Hepatic stellate cell (primary cell): ENCODE data around the gene NUMB.
"Not testable (repeated sequence)": the region's sequence is repeated elsewhere in the genome, so short reads cannot be mapped to it uniquely, and the experiment has no call there.

Experiments
- DNase-seq: peaks from one replicate; pipeline ENCODE4 v3.0.0; 2011; ENCODE audit warnings: low spot score

Gene NUMB

DNA sequence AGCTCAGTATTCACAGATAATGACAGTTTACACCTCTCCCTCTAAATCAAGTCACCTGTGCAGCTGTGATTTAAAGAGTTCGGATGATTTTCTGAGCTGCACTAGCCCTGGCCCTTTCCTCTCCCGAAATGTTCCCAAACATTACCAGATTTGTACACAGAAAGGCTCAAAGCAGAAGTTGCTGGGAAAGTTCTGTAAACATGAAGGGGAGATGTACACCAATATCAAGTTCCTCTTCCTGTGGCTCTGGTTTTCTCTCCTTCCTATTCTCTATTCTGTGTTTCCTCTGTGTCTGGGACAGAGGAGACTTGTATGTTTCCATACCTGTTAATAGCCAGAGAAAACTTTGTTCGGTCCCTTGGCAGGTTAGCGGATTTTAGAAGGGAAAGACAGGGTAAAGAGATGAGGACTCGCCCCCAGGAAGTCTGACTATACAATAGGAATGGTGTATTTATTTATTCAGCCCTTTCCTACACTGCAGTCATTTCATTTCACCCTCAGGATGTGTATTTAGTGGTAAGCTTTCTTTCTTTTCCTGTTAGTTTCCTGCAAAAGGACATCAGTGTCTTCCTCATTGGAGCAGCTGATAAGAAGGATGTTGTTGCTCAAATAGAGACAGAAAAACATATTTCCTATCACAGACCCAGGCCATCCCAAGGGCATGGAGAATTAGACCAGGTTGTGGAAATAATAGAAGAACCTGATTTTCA lies 7.6 kb upstream of the NUMB start:
- DNase-seq, result no peak

DNA sequence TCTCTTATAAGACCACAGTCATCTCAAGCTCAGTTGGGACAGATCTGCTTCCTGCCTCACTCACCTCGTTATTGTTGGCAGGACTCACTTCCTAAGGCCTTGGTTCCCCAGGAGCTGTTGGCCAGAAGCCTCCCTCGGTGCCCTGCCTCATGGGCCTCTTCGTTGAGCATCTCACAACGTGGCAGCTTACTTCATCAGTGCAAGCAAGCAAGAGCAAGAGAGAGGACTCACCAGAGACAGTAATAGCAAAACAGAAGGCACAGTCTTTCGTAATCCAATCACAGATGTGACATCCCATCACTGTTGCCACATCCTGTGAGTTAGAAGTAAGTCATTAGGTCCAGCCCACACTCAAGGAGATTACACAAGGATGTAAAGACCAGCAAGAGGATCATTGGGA lies 5.1 kb upstream of the NUMB start:
- peak; percentile 65 for DNase-seq

DNA sequence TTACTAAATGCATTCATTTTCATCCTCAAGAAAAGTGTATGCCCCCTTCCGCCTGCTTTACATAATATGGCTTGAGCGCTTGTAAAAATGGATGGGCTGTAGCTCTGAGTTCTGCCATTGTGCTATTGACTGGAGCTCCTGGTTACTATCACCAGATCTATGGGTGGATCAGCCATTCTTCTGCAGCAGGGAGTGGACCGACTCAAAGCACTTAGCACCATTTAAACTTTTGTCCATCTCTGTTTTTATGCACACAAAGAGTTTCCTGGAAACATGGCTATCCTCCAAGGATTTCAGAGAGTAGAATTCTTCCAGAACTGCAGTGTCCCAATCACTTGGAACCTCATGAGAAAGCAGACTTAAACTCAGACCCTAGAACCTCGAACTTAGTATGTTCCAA lies 4.5 kb upstream of the NUMB start:
- no peak for DNase-seq

DNA sequence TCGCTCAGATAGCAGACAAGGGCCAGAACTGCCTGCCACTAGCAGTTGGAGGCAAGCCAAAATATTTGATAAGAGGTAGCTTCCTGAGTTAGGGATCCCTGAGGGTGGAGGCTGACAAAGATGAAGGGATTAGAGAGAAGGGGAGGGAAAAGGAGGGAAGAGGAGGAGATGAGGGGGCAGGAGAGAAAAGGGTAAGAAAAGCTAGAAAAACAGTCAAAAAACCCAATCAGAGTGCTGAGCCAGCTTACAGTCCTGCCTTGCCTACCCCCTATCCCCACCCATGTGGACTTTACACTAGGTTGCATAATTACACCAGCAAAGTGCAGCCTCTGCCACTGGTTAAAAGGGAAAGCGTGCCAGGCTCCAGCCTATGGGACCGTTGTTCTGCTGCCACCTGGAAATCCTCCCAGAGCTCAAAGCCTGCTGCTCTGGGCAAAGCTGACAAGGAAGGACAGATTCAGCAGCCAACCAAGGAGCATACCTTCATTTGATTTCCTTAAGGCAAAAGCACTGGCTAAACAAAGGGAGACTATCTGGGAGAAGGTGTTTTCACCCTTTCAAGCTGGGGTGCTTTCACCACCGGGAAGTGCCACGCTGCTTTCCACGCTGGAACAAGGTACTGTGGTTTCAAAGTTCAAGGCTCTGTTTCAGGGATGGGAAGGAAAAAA lies 3.8 kb upstream of the NUMB start:
- no peak for DNase-seq

GRCh38 chr14:73461478-73462047 lies 3.2 kb upstream of the NUMB start:
- no peak for DNase-seq

GRCh38 chr14:73460691-73461127 lies 2.4 kb upstream of the NUMB start:
- no peak for DNase-seq

DNA sequence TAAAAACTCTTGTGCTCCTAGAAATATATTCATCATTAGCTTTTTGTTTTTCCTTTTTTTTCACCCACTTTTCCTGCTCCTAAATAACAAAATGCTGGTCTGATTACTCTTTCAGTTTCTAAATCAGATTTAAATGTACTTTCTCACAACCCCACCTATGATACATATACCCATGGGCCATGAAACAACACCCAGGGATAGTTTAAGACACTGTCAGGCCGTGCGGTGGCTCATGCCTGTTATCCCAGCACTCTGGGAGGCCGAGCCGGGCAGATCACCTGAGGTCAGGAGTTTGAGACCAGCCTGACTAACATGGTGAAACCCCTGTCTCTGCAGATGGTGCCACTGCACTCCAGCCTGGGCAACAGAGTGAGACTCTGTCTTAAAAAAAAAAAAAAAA lies 1.6 kb upstream of the NUMB start:
- DNase-seq, result no peak

DNA sequence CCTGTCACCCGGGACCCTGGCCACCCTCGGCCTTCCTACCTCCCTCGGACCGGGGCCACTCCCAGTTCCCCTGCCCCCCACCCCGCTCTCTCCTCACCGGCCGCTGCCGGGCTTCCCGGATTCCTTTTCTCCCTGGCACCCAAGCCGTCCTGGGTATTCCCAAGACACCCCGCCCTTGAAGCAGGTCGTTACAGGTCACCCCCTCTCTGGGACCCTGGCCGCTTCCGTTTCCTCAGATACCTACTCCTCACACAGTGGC lies 493 bp downstream of the NUMB start:
- no peak for DNase-seq

DNA sequence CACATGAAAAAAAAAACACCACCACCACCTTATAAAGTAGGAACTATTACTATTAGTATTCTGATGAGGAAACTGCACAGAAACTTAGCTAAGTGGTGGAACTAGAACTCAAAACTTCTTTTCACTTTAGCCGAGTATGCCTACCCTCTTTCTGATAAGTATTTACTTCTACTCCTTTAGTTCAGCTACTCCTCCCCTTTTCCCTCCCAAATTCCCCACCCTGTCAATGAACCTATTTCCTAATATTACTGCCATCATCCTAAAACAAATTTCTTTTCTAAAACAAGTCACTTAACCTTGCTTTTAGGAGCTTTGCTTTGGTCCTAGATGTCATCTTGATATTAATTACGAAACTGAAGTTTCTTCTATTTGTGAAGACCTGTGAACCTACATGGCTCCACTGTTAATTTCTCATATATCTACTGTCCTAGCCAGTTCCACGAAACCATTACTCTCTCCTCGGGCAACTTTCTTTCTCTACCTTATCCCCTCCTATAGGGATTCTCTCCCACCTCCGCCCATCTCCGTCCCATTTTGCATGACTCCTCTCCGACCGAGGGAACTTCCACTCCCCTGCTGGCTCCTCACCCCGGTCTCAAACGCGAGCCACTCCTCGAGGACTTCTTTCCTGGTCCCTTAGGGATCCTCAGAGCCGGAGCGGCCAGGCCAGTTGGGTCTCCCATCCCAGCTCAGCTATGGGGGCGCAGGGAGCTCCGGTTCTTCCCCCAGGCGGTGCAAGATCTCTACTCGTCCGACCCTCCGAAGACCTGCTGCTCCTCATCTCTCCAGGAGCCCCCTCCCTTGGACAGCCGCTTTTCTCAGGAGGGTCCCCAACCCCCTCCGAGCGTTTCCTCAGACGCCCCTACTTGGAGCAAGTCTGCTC lies 1.1 kb downstream of the NUMB start:
- peak; percentile 36 for DNase-seq

- no peak for DNase-seq
These were observed 3.1 kb downstream of the NUMB start for GRCh38 chr14:73455294-73455693.

GRCh38 chr14:73452341-73453186 lies 5.8 kb downstream of the NUMB start:
- peak; percentile 71 for DNase-seq

DNA sequence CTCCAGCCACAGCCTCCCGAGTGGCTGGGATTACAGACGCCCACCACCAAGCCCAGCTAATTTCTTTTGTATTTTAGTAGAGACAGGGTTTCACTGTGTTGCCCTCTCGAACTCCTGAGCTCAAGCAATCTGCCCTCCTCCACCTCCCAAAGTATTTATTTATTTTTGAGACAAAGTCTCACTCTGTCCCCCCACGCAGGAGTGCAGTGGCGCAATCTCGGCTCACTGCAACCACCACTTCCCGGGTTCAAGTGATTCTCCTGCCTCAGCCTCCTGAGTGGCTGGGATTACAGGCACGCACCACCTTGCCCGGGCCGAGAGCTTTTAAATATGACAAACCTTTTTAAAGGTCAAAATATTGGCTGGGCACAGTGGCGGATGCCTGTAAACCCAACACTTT lies 14.6 kb downstream of the NUMB start:
- no peak for DNase-seq

DNA sequence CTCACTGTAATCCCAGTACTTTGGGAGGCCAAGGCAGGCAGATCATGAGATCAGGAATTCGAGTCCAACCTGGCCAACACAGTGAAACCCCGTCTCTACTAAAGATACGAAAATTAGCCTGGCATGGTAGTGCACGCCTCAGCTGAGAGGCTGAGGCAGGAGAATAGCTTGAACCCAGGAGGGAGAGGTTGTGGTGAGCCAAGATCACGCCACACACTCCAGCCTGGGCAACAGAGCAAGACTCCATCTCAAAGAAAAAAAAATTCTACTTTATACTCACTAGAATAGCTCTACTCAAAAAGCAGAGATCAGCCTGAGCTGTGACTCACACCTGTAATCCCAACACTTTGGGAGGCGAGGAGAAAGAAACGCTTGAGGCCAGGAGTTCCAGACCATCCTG lies 17.1 kb downstream of the NUMB start:
- DNase-seq, result no peak

- DNase-seq, result no peak
These were observed 19.4 kb downstream of the NUMB start for GRCh38 chr14:73438993-73439392.

DNA sequence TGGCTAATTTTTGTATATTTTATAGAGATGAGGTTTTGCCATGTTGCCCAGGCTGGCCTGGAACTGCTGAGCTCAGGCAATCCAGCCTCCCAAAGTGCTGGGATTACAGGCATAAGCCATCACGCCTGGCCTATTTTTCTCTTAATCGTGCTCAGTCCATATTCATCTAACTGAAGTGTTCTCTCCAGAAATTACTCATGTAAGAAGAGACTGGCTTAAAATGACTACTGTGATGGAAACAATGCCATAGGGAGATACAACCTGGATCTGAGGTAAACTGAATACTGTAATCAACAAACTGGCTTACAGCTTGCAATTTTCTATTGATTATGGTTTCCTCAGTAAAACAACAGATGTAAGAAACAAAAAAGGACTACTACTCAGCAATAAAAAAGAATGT lies 21.1 kb downstream of the NUMB start:
- DNase-seq, result no peak

- DNase-seq, result no peak
These were observed 26.2 kb downstream of the NUMB start for GRCh38 chr14:73432124-73432523.

DNA sequence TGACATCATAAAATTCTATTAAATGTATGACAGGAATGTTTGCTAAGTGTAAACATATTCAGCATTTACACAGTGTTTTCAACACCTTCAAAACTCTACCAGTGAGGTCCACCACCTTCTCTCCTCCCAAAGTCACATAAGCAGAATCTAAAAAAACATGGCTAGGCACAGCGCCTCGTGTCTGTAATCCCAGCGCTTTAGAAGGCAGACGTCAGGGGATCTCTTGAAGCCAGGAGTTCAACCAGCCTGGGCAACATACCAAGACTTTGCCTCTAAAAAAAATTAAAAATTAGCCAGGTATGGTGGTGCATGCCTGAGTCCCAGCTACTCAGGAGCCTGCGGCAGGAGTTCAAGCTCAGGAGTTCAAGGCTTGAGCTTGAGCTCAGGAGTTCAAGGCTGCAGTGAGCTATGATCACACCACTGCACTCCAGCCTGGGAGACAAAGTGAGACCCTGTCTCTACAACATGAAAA lies 30.0 kb downstream of the NUMB start:
- DNase-seq, result no peak

DNA sequence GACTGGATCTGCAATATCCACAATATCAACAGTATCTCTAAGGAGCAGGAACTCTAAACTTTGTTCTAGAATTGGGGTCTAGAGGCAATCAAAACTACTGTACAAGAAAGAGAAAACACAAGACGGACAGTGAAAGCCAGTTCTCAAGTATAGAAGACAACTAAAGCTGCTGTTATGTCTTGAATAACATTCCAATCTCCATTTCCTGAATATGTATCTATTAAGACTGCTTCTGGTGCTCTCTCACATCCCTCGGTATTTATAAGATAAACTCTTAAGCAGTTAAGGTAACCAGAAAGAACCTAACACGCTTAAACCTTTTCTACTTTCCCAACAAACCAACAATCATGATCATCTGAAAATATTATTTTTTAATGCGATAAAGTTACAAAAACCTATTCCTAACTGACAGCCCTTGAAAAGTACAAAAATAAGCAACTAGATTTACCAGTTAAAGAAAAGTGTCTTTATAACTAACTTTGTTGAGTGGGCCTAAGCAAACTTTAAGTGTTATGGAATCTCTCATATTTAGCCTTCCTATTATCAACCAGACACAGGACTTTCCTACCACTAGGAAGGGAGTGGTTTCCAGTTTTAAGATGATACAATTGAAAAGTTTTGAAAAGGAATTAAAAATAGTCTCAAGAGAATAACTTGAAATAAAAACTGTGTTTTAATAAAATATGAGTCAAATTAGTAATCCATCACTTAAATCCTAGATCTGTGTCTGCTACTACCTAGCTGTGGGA lies 30.7 kb downstream of the NUMB start:
- DNase-seq, result no peak

DNA sequence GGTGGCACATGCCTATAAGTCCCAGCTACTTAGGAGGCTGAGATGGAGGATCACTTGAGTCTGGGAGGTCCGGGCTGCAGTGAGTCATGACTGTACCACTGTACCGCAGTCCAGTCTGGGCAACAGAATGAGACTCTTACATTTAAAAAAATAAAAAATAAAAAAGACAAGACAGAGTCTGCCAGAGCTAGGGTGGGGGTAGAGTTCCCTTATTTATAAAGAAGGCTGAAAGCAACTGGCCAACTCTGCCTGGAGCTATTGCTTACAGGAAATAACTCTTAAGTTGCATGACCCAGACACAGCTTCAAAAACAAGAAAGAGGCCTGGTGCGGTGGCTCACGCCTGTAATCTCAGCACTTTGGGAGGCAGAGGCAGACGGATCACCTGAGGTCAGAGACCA lies 31.5 kb downstream of the NUMB start:
- DNase-seq, result no peak

- no peak for DNase-seq
These were observed 33.9 kb downstream of the NUMB start for GRCh38 chr14:73424453-73424852.

GRCh38 chr14:73423092-73423491 lies 35.3 kb downstream of the NUMB start:
- DNase-seq, result not testable (repeated sequence)
